Muscle of leg (tissue), 16 donors: ENCODE results near the gene KRT1. TPM values are rescaled to one million over a fixed set of nuclear protein-coding genes. Genes with fewer than 3 reads are reported as not detected.

Experiments used
- DNase-seq: peaks from one replicate; pipeline ENCODE4 v3.0.0; 2013
- H3K27ac ChIP-seq: one replicate; pipeline ENCODE4 v1.5.1; 2013; ENCODE audit warnings: mild to moderate bottlenecking, low read length, control low read depth
- H3K27me3 ChIP-seq: one replicate; pipeline ENCODE4 v1.6.1; 2013; ENCODE audit warnings: low read length; ENCODE audit not compliant: control insufficient read depth, insufficient read depth
- H3K36me3 ChIP-seq: one replicate; pipeline ENCODE4 v1.6.1; 2013; ENCODE audit warnings: low read length; ENCODE audit not compliant: control insufficient read depth, insufficient read depth
- H3K4me1 ChIP-seq: one replicate; pipeline ENCODE4 v1.6.1; 2013; ENCODE audit warnings: low read length; ENCODE audit not compliant: control insufficient read depth, insufficient read depth
- H3K4me3 ChIP-seq: one replicate; pipeline ENCODE4 v1.5.1; 2013; ENCODE audit warnings: low read length, control low read depth
- H3K9me3 ChIP-seq: replicated peaks from 2 replicates; pipeline ENCODE4 v1.6.1; 2013; ENCODE audit warnings: low read depth, low read length; ENCODE audit not compliant: control insufficient read depth
- WGBS: methylation state at CpG from one replicate; pipeline ENCODE4 v1.1.5; 2013; ENCODE audit warnings: missing lambda C conversion rate; ENCODE audit not compliant: insufficient coverage; 5-methylcytosine and 5-hydroxymethylcytosine counted together
- long read RNA-seq, 11 donors: transcript quantifications; one replicate each; lab custom pipeline, GENCODE V29; 2026
- polyA plus RNA-seq, 8 donors: library from polyadenylated mRNA; unstranded; fragments of 120-200 nt; gene quantifications; one replicate each; pipeline versions ENCODE4 v1.2.1 to v1.2.3, GENCODE V29; 2013; ENCODE audit warnings: inconsistent platforms in 1 of 8, low replicate concordance in 1 of 8; ENCODE audit not compliant: insufficient read length in 8 of 8, insufficient read depth in 1 of 8
- total RNA-seq: library from RNA; stranded (reverse); fragments of 120-200 nt; gene quantifications from one replicate; pipeline ENCODE4 v1.2.4, GENCODE V29; 2013

KRT1 gene
- total RNA-seq (0.35 TPM), polyA plus RNA-seq (100 to 1,000 TPM in 1 of 8 donors, 10 to 100 TPM in 1, 1 to 10 TPM in 4, under 1 TPM in 2; 0.47 to 193 (median 1.9) TPM)
- long read RNA-seq, donor 1, result 0 reads
- long read RNA-seq, donor 2, transcript KRT1-201 (9 exons, 2,451 nt), result major isoform, 7 of 7 reads
- long read RNA-seq, donor 2, partial matches to known transcripts, result 0 of 7 reads
- long read RNA-seq, donor 2, other reads (novel, unspliced or antisense), result 0 of 7 reads
- long read RNA-seq, donor 3, partial matches to known transcripts, result 0 of 1 reads
- long read RNA-seq, donor 3, other reads (novel, unspliced or antisense), result 0 of 1 reads
- long read RNA-seq, donor 4, result 0 reads
- long read RNA-seq, donor 5, partial matches to known transcripts, result 0 of 2 reads
- long read RNA-seq, donor 5, other reads (novel, unspliced or antisense), result 0 of 2 reads
- long read RNA-seq, donor 6, result 0 reads
- long read RNA-seq, donor 7, result 0 reads
- long read RNA-seq, donor 8, result 0 reads
- long read RNA-seq, donor 9, result 0 reads
- long read RNA-seq, donor 10, result 0 reads
- long read RNA-seq, donor 11, result 0 reads

GRCh38 chr12:52680363-52680762 lies at the start of gene KRT1:
Gene KRT1 (minus strand): TSS chr12:52680407. CDS start chr12:52680348, 59 bp downstream.
- no peak within 1 kb of the TSS for H3K27ac ChIP-seq
- no peaks in the 10 kb centered on the region for H3K36me3 ChIP-seq
- DNase-seq, result no peak
- no CpG with 5 or more reads among the region's 3 CpGs for WGBS
- no peaks in the 10 kb centered on the region for H3K9me3 ChIP-seq
- peaks cover 9% of the 10 kb centered on the region for H3K27me3 ChIP-seq
- no peak within 1 kb of the TSS for H3K4me3 ChIP-seq
- no peaks in the 10 kb centered on the region for H3K4me1 ChIP-seq

DNA sequence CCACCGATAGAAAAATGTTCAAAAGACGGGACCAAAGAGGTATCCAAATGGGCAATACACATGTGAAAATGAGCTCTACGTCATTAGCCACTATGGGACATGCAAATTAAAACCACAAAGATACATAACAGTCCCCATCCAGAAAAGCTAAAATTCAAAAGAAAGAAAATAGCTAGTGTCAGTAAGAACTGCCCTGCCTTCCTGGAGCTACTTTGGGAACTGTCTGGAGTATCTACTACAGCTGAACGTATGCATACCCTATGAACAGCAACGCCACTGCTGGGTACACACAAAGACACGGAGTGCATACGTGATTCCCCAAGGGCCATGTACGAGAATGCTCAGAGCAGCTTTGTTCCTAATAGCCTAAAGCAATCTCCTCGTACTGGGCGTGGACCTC lies 48.9 kb upstream of the KRT1 start:
- Histone ChIP-seq H3K36me3 (no peaks in the 10 kb centered on the region), H3K27me3 (peaks cover 2% of the 10 kb centered on the region), H3K4me3 (no peak overlapping the region), H3K4me1 (no peaks in the 10 kb centered on the region), H3K9me3 (no peaks in the 10 kb centered on the region), H3K27ac (no peak overlapping the region)
- WGBS, result 66% methylated on average over 7 of the region's 10 CpGs
- DNase-seq, result no peak

DNA sequence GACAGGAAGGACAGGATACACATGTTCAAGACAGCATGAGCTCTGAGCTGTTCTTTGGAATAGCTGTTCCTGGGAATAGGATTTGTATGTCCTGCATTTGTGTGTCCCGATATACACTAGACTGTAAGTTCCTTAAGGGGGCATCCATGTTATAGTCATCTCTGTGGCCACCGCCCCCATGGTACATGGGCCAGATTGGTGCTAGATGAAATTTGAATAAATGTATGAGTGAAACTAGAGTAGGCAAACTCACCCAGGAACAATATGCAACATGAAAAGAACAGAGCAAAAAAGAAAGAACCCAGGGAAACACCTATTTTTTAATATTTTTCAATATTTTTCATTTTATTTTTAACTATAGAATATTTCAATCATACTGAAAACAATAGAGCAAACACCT lies 48.2 kb upstream of the KRT1 start:
- H3K9me3 ChIP-seq, result no peaks in the 10 kb centered on the region
- H3K36me3 ChIP-seq, result no peaks in the 10 kb centered on the region
- H3K27me3 ChIP-seq, result peaks cover 2% of the 10 kb centered on the region
- H3K4me1 ChIP-seq, result no peaks in the 10 kb centered on the region
- no peak overlapping the region for H3K27ac ChIP-seq
- DNase-seq, result no peak
- H3K4me3 ChIP-seq, result no peak overlapping the region
- 100% methylated on average over 1 of the region's 2 CpGs for WGBS

DNA sequence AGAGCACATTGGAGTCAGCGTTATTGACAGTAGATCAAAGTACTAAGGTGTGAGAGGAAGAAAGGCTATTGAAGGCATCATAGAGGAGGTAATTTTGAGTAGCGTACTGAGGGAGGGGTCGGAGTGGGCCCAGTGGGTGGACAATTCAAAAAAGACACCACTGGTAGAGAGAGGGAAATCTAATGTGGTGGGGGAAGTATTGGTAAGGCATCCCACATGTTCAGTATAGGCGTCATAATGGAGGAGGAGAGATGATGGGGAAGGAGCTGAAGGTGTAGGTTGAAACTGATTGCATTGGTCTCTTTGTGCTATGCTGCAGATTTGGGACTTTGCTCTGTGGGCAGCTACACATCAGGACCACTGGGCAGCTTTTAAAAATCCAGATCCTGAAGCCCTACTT lies 46.8 kb upstream of the KRT1 start:
- no peaks in the 10 kb centered on the region for H3K4me1 ChIP-seq
- no peak overlapping the region for H3K4me3 ChIP-seq
- H3K36me3 ChIP-seq, result no peaks in the 10 kb centered on the region
- H3K27ac ChIP-seq, result no peak overlapping the region
- peaks cover 2% of the 10 kb centered on the region for H3K27me3 ChIP-seq
- WGBS, result 90% methylated on average over 3 of the region's 4 CpGs
- no peaks in the 10 kb centered on the region for H3K9me3 ChIP-seq
- DNase-seq, result no peak

DNA sequence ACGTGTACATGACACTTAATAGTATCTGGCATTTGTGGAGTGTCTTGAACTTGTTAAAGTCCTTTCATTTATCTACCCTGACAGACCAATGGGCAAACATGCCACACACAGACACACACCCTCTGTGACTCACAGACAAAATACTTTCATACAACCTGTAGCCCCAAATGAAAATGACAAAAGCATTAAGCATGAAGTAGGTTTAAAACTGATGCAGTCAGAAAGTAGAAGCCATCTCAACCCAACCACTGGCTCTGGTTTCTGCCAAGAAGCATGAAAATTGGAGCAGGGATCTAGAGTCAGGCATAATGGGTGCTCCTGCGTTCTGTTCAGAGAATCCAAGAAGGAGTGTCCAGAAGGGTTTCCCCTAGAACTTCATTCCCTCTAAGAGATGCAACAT lies 46.2 kb upstream of the KRT1 start:
- H3K27me3 ChIP-seq, result peaks cover 2% of the 10 kb centered on the region
- no peaks in the 10 kb centered on the region for H3K36me3 ChIP-seq
- H3K4me1 ChIP-seq, result no peaks in the 10 kb centered on the region
- no peaks in the 10 kb centered on the region for H3K9me3 ChIP-seq
- H3K27ac ChIP-seq, result no peak overlapping the region
- DNase-seq, result no peak
- H3K4me3 ChIP-seq, result no peak overlapping the region
- 83% methylated on average over 1 of the region's 2 CpGs for WGBS

DNA sequence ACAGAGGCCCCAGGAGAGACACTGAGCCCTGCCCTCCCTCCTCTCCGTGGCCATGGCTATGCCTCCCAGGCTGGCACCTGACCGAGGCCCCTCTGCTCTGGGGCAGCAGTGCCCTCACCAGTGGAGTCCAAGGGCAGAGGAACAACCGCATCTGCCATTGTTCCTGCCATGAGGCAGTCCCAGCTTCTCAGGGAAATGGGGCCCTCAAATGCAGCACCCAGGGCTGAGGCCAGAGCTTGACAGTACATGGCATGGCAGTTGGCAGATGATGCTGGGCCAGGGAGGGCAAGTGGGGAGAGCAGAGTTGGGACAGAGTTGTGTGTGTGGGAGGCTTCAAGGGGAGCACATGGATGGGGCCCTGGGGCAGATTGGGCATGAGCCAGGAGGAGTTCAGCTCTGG lies 44.2 kb upstream of the KRT1 start:
- Histone ChIP-seq H3K36me3 (no peaks in the 10 kb centered on the region), H3K4me3 (no peak overlapping the region), H3K9me3 (no peaks in the 10 kb centered on the region), H3K27ac (no peak overlapping the region), H3K27me3 (peaks cover 5% of the 10 kb centered on the region), H3K4me1 (no peaks in the 10 kb centered on the region)
- WGBS, result 94% methylated on average over 3 of the region's 3 CpGs
- DNase-seq, result no peak

DNA sequence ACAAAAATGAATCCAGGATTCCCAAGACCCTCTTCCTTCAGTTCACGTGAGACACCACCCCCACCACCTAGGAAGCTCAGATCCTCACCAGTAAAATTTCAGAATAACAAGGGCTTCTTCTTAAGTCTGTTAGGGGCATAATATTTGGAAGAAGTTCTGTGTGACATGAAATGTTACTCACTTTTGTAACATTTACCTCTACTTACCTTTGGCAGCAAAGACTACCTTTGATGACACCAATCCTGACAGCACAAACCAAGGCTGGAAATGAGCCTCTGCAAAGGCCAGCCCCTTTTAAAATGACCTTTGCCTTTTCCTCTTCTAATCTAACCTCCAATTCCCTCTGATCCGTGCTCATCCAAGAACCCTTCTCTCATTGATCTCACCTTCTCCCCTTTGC lies 42.5 kb upstream of the KRT1 start:
- peaks cover 11% of the 10 kb centered on the region for H3K27me3 ChIP-seq
- no peak overlapping the region for H3K4me3 ChIP-seq
- no peak overlapping the region for H3K27ac ChIP-seq
- 31% methylated on average over 2 of the region's 2 CpGs for WGBS
- DNase-seq, result no peak
- no peaks in the 10 kb centered on the region for H3K36me3 ChIP-seq
- no peaks in the 10 kb centered on the region for H3K9me3 ChIP-seq
- no peaks in the 10 kb centered on the region for H3K4me1 ChIP-seq

- H3K27me3 ChIP-seq, result peaks cover 11% of the 10 kb centered on the region
- H3K4me3 ChIP-seq, result no peak overlapping the region
- no peaks in the 10 kb centered on the region for H3K36me3 ChIP-seq
- DNase-seq, result no peak
- no peaks in the 10 kb centered on the region for H3K9me3 ChIP-seq
- 48% methylated on average over 3 of the region's 3 CpGs for WGBS
- no peaks in the 10 kb centered on the region for H3K4me1 ChIP-seq
- no peak overlapping the region for H3K27ac ChIP-seq
These were observed 41.7 kb upstream of the KRT1 start for GRCh38 chr12:52721838-52722470.

DNA sequence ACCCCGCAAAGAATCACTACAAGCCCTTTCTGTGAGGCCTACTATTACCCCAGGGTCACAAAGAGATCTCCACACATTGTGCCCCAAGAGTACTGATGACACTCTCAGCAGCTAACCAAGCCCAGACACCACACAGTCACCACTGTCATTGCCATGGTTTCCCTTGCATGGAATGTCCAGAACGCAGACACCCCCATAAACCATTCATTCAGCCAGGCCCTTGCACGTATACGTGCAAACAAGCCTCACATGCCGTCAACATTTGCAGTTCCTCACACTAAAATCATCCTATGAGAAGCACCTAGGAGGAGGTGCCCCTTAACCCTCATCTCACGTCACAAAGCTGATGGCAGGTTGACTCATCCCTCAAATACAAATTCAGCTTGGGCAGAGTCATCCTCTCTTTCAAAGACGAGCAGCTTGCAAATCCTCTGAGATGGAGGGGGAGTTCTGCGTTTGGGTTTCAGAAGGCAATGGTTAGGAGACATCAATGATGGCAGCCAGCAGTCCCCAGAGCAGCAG lies 40.2 kb upstream of the KRT1 start:
- H3K4me3 ChIP-seq, result no peak overlapping the region
- no peaks in the 10 kb centered on the region for H3K9me3 ChIP-seq
- no peaks in the 10 kb centered on the region for H3K36me3 ChIP-seq
- peaks cover 27% of the 10 kb centered on the region for H3K27me3 ChIP-seq
- no peak for DNase-seq
- no peak overlapping the region for H3K27ac ChIP-seq
- H3K4me1 ChIP-seq, result no peaks in the 10 kb centered on the region
- WGBS, result 79% methylated on average over 6 of the region's 8 CpGs

DNA sequence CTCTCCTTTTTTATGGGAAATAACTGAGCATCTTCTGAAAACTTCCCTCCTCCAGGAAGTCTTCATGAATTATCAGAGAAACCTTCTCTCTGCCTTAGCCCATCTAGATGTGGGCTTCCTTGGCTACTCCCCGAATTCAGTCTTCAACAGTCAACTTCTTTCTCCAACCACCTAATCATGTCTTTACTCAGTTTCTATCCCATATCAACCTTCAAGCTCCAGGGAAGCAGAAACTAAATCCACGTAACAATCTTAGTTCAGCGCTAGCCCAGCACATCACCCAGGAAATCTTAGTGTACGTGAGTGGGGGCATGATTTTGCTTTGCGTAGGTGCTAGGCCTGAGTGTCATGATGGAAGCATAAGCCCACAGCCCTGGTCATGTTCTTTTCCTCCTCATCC lies 35.9 kb upstream of the KRT1 start:
- Histone ChIP-seq H3K27me3 (peaks cover 55% of the 10 kb centered on the region), H3K36me3 (no peaks in the 10 kb centered on the region), H3K27ac (no peak overlapping the region), H3K4me1 (peaks cover 7% of the 10 kb centered on the region), H3K9me3 (no peaks in the 10 kb centered on the region), H3K4me3 (no peak overlapping the region)
- DNase-seq, result no peak
- 100% methylated on average over 2 of the region's 5 CpGs for WGBS
